NCI-H524 (cell line): ENCODE measurements around the gene SDK1.
"Not testable (repeated sequence)": the region's sequence is repeated elsewhere in the genome, so short reads cannot be mapped to it uniquely, and the experiment has no call there.

ENCODE experiments used
- DNase-seq, 2 experiments: peaks; one replicate each; lab custom pipeline; 2025; lab: John Stamatoyannopoulos, UW

Gene SDK1

DNA sequence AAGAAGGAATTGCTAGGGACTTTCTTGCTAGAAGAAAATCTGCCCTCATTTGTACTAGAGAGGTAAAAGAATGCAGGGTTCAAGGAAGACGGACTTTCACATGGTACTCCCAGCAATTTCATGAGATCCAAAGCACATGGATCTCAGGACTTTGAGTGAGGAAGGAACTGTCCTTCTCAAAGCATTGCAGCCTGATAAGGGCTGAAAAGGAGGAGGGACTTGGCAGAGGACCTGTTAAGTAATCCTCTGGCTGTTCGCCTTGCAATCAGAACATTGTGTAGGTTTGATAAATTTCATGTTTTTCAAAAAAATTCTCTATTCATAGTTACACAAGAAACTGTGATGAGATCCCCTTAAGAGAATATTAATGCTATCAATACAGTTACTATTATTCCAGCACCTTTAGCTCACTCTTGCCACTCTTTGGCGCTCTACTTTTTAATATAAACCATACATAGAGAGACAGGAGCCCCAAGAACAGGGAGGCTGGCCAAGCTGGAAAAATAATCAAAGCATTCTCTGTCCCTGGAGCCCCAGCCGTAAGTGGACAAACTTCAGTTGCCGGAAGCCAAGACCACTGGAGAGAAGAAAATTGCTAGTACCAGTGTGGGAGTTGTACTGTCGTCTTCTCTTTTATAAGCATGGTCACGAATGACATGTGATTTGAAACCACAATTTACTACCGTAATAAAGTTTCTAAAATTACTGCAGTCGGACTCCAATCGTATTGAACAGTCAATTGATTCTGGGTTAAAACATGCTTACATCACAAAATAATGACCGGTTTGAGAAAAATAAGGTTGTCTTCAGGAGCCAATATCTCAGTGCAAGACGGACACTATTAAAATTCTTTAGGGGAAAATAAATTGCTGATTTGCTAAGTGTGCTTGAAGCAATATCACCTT is 424.4 kb downstream of the SDK1 start:
- DNase-seq, result no peak

DNA sequence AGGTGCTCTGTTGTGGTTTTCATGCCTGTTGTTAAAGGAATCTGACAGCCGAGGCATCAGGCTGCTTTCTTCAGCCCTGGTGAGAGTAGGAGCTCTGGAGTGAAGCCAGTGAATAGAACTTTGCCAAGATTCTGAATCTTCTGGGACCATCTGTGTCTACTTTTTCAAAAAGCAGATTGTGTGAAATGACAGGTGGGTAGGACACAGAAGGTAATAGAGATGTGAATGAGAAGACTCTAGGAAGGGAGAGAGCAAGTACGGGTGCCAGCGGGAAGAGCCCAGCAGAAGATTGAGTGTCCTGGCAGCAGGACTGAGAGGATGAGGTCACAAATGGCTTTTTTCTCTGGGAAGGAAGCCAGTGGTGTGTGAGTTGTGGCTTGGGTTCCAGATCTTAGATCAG is 429.2 kb downstream of the SDK1 start:
- DNase-seq, result peak in 1 of 2 experiments; percentile 30

DNA sequence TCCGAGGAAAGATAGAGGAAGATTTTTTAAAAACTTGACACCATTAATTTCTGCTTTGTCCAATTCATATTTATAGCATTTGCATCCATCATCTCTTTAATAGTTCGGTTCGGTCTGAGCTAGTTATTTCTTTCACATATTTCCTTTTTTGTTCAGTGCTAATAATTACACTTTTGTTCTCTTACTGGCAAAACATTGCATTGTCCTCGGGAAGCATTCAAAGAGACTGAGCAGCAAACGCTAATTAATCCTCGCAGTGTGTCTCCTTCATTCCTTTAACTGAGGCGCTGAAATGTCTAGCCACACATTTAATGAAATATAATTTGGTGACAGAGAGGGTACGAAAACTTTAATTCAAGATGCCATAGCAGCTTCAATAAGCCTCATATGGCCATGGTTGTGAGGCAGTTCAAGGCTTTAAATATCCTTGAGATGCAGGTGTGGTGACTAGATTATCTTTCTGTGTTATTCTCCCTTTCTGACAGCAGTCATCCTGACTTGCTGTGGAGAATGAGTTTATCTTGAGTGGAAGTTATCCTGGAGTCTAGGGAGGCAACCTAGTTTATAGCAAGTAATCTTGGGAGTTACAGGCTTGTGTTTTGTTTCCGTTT is 431.4 kb downstream of the SDK1 start:
- DNase-seq, result no peak

DNA sequence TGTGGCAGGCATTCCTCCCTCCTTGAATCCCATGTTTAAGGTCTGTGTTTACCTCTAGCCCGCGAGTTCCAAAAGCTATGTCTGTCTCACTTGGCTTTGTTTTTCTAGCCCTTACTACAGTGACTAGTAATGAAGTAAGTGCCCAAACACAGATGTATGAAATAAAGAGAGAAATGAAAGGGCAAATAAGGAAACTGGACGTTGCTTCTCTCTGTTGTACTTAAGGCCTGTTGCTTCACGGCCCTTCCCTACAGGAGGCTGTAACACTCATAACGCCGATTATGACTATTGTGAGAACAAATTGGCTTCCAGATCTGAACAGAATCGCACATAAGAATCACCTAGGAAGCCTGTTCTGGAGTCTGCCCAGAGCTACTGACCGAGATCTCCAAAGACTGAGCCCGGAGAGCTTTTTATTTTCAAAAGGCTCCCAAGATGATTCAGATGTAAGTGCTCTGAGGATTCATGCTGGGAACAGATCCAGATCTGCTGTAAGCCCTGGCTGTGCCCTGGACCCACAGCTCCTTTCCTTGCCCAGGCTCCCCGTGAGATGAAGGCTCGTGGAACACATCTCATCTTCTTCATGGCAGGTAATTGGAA is 432.6 kb downstream of the SDK1 start:
- no peak for DNase-seq

DNA sequence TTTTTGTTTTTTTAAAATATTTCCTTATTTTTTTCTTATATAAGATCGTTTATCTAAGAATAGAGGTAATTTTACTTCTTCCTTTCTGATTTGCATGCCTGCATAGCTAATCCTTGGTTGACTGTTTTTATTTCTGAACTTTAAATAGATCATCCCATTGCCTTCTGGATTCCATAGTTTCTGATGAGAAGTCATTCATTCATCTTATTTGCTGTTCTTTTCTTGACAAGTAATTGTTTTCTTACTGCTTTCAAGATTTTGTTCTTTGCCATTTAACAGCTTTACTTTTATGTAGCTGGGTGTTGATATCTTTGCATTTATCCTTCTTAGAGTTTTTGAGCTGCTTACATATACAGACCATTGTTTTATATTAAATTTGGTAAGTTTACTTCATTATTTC is 437.9 kb downstream of the SDK1 start:
- no peak for DNase-seq

DNA sequence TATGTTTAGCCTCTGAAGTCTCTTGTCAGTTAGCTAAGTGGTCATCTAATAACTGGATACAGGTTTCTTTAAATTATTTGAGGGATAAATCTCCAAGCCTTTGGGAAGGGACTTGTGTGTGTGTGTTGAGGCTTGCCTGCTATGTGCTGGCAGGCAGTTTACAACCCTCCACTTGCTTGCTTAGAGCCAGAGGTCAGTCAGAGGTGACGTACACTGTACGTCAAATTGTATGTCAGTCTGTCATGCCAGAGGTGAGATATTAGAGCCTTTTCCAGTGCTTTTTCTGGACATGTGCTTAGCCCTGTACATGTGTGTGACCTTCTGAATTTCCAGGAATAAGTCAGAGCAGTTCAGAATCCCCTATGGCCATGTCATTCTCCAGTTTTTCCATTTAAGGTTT is 438.9 kb downstream of the SDK1 start:
- DNase-seq, result no peak

DNA sequence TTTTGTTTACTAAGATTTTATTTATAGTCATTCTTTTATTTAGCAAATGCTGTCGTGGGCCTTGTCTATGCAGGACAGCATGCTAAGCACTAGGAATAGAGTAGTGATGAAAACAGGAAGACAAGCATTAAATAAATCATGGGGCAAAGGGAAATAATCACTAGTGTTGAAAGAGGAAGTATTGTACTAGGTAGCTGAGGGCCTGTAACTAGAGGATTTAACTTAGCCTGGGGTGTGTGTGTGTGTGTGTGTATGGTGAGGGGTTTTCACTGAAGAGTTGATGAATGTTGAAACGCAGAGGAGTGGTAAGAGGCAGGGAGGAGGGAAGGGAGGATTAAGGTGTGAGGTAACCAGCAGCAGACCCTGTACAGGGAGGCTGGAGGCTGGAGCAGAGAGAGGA is 446.4 kb downstream of the SDK1 start:
- no peak for DNase-seq

DNA sequence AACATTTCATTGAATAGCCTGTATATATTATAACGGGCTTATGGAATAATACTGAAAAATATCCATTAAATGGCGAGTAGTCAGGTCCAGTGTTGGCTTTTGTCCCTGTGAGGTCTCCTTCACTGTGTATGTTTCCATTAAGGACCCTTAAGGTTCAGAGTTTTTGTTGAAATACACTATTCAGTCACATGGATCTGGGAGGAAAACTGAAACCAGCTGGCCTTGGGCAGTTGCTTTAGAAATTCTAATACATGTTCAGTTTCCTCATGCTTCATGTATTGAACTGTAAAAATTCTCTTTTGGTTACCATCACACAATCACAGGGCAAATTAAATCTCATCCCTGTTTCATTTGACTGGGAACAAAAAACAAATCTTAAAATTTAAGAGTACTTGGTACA is 447.3 kb downstream of the SDK1 start:
- DNase-seq, result no peak

DNA sequence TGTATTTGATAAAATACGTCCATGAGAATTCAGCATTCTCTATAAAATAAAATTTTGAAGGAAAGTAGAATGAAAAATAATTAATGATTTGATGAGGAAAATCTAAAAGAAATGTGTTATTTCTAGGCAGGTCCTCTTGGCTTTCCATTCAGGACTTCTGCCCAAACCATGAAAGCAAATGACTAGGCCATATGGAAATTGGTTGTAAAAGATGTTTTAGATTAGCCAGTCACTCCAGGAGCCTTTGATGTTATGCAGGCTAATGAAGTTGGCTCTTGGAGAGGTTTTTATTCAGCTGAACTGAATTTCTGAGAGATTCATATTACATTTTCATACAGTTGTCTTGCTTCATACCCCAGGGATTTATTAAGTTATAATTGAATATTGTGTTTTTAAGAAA is 452.8 kb downstream of the SDK1 start:
- DNase-seq, result peak in 1 of 2 experiments; percentile 2

DNA sequence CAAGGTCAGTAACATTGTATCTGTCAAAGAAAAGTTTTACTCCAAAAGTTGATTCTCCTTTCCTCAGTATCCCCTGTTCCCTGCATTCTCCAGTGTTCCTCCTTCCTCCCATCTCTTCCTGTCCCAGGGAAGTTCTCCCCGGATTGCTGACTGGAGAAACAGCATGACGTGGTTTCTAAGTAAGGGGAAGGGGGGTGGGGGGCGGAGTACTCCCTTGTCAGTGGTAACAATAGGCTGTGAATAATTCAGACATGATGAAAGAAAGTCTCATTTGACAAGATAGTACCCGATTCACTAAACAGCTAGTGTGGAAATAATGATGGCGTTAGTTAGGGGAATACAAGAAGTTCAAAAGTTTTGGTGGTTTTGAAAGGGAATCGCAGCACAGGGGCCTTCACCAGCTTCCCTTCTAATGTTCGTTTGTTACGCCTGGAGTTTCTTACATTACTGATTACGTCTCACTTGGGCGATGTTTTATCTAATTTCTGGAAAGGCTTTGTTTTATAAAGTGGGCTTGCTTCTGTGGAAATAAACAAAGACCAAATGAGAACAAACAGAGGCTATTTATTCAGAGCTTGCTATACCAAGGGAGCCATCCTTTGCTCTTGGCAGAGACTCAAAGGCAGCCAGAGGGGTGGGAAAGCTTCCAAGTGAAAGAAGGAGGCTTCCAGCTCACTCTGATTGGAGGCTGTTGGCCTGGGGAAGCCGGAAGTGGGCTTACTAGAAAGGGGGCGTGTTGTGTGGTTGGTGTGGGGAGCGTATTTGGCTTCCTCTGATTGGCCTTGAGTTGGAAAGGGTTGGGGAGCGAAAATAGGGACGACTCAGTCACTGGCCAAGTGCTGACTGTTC is 453.7 kb downstream of the SDK1 start:
- no peak for DNase-seq

DNA sequence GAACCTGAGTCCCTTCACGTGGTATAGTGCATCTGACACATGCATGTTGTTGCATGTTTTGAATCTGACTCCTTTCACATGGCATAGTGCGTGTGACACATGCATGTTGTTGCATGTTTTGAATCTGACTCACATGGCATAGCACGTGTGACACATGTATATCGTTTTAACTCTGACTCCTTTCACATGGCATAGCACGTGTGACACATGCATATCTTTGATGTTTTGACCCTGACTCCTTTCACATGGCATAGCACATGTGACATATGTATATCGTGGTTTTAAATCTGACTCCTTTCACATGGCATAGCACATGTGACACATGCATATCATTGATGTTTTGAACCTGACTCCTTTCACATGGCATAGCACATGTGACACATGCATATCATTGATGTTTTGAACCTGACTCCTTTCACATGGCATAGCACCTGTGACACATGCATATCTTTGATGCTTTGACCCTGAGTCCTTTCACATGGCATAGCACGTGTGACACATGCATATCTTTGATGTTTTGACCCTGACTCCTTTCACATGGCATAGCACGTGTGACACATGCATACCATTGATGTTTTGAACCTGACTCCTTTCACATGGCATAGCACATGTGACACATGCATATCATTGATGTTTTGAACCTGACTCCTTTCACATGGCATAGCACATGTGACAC is 454.9 kb downstream of the SDK1 start:
- DNase-seq, result not testable (repeated sequence)

DNA sequence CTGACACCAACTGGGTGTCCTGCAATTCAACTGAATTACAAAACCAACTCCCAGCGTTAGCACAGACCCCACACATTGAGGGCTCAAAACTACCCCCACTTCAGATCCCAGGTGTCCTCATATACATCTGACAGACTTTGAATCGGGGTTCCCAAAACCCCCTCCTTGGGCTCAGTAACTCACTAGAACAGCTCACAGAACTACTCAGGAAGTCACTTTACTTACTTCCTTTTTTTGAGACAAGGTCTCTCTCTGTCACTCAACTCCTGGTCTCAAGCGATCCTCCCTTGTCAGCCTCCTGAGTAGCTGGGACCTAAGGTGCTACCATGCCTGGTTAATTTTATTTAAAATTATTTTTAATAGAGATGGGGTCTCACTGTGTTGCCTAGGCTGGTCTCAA is 456.0 kb downstream of the SDK1 start:
- no peak for DNase-seq

DNA sequence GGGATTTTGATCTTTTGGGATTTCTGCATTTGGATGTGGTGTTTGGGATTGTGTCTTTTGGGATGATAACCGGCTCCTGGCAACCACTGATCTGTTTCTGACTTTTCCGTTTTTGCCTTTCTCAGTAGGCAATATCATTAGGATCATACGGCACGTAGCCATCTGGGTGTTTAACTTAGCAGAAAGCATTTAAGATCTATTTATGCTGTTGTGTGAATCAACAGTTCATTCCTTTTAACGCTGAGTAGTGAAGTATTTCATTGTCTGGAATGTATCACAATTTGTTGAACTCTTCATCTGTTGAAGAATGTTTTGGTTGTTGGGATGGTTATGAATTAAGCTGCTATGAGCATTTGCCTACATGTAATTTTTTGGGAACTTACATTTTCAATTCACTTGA is 459.6 kb downstream of the SDK1 start:
- no peak for DNase-seq

DNA sequence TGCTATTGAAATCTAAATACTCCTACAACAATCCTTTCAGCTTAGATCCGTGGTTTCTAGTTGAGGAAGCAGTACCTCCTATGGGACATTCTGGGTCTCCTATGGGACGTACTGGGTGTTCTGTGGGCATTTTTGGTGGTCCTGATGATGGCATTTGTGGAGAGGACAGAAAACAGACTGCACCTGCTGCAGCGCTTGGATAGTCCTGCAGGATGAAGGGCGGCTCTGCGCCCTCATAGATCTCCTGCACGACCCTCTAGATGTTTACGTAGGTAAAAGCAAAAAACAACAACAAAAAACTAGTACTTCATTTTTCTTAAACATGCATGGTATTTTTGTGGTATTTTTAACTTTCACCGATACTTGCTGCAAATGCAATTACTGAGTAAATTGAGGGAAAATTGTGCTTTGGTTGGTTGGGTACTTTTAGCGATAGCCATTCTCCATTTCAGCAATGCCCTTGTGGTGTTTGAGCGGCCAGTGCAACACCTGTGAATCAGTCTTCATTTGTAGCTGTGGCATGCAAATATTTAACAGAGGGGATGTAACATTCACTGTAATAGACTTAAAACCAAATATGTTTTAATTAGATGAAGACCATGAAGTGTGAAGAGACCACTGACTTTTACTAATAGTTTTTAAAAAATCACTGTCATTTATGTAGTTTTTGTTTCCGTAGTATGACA is 461.2 kb downstream of the SDK1 start:
- no peak for DNase-seq

DNA sequence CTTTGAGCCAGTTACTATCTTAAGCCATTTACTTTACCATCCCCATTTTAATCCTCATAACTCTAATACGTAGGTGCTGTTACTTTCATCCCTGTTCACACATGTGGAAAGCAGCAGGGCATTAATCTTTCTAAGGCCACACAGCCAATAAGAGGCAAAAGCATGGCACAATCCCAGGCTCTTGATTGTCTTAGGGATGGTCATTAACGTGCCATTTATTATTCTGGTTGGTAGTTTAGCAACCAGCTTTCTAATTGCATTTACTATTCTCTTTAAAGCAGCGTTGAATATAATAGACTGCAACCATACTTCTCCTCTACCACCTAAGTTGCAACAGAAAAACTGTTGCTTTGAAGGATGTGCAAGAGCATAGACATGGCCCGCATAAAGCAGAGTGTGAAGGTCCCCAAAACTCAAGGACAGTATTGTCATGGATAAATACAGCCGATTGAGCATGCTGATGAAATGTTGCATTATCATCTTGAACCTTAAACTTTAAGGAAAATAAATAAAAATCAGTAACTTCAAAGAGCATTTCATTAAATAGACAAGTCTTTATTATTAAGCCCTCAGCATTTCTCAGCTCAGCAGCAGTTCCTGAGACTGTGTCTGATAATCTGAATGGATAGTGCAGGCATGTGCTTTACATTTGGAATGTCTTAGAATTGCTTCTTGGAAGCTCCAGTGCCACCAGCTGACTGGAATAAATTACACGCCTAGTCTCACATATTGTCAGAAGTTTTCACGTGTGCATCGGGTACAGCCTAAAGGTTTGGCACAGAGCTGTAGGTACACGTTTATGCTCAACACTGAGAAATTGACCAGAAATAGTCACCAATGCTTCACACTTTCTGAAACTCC is 467.1 kb downstream of the SDK1 start:
- DNase-seq, result no peak

DNA sequence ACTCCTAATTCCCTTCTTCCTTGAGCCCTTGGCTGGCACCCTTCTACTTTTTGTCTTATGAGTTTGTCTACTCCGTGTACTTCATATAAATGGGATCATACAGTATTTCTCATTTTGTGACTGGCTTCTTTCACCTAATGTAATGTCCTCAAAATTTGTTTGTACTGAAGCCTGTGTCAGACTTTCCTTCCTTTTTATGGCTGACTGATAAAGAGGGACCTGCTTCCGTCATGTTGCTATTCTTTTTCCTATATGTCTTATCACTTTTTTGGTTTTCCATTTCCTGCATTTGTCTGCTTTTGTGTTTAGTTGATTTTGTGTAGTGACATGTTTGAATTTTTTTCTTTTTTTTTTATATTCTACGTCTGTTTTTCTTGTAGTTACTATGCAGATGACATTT is 470.9 kb downstream of the SDK1 start:
- DNase-seq, result no peak

DNA sequence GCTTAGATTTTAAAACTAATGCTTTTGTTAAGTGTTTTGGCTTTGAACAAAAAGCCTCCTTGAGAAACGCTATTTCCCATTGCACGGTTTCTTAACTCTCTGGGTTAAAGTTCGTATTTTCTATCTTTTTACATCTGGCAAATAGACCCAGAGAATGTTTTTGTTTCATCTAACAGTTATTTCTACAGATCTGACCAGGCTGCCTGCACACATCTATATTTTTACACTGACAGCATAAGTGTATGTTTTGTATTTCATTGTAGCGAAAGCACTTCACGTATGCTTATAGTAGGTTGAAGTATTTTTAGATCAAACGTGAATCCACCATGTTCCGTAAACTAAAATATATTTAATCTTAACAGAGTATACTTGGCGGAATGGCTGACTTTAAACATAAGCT is 477.3 kb downstream of the SDK1 start:
- no peak for DNase-seq

DNA sequence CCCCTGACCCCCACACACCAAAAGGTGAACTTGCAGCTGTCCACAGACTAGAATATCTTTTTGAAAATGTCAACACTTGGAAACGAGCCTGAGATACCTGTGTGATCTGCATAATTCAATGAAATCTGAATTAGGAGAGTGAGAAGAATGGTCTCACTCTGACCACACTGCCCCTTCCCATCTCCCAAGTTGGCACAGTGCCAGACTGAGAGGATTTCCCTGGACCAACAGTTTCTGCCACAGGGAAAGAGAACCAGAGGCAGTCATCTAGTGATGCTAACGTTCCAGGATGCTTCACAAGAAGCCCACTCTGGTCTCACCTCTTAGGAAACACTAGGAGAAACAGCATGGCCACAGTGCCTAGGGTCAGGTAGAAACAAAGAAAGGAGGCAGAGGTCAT is 479.0 kb downstream of the SDK1 start:
- DNase-seq, result no peak

DNA sequence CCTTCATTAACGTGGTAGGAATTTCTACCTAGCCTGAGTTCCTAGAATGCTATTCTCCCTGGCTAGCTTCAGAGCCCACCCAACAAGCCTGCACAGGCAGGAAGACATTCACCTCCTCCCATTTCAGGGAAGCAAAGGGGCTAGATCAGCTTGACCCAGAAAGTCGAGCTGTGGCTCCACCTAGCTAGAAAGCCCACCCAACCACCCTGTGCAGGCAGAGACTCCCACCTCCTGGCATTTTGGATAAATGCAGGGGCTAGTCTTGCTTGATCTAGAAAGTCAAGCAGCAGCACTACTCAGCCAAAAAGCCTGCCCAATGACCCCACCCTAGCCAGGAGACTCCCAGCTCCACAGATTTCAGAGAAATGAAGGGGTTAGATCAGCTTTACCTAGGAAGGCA is 479.5 kb downstream of the SDK1 start:
- DNase-seq, result no peak

DNA sequence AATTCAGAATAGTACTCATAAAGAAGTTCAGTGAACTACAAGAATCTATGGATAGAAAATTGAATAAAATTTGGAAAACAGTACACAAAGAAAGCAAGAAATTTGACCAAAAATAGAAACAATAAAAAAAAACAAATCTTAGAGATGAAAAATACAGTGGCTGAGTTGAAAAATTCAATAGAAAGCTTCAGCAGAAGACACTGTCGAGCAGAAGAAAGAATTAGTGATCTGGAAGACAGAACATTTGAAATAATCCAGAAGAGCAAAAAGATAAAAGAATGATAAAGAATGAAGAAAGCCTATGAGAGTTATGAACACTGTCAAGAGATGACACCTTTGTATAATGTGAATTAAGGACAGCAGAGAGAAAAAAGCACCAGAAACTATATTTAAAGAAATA is 480.6 kb downstream of the SDK1 start:
- DNase-seq, result no peak
